NCI-H446 (cell line): ENCODE results near the gene MMP23B.

Experiments used
- DNase-seq, 2 experiments: peaks; one replicate each; lab custom pipeline; 2025; lab: John Stamatoyannopoulos, UW

MMP23B gene

GRCh38 chr1:1602968-1603506, 28.9 kb upstream of the MMP23B start:
- no peak for DNase-seq

- no peak for DNase-seq
Observed at GRCh38 chr1:1603671-1604373, 28.2 kb upstream of the MMP23B start.

- DNase-seq, result no peak
Observed at GRCh38 chr1:1604374-1605033, 27.5 kb upstream of the MMP23B start.

- DNase-seq, result no peak
Observed at GRCh38 chr1:1605034-1605591, 26.9 kb upstream of the MMP23B start.

- no peak for DNase-seq
Observed at GRCh38 chr1:1605724-1606123, 26.2 kb upstream of the MMP23B start.

- no peak for DNase-seq
Observed at GRCh38 chr1:1606232-1606631, 25.7 kb upstream of the MMP23B start.

GRCh38 chr1:1609822-1610485, 22.0 kb upstream of the MMP23B start:
- no peak for DNase-seq

- DNase-seq, result no peak
Observed at GRCh38 chr1:1610796-1611195, 21.2 kb upstream of the MMP23B start.

GRCh38 chr1:1612104-1612400, 19.9 kb upstream of the MMP23B start:
- DNase-seq, result no peak

- no peak for DNase-seq
Observed at GRCh38 chr1:1613509-1614082, 18.4 kb upstream of the MMP23B start.

- no peak for DNase-seq
Observed at GRCh38 chr1:1614204-1614953, 17.6 kb upstream of the MMP23B start.

GRCh38 chr1:1614954-1615255, 17.1 kb upstream of the MMP23B start:
- DNase-seq, result no peak

- DNase-seq, result peak; percentile 97 to 100
Observed at GRCh38 chr1:1615256-1616044, 16.5 kb upstream of the MMP23B start, which contains the start of gene MIB2. TSS of gene MIB2 (plus strand) at chr1:1615500. CDS start at chr1:1623453, 7,953 bp downstream.

GRCh38 chr1:1616045-1616790, 15.8 kb upstream of the MMP23B start:
- DNase-seq, result no peak

- DNase-seq, result no peak
Observed at GRCh38 chr1:1616838-1617237, 15.1 kb upstream of the MMP23B start.

- DNase-seq, result no peak
Observed at GRCh38 chr1:1617516-1617915, 14.5 kb upstream of the MMP23B start.

GRCh38 chr1:1617925-1618324, 14.0 kb upstream of the MMP23B start:
- no peak for DNase-seq

- DNase-seq, result no peak
Observed at GRCh38 chr1:1618396-1619068, 13.4 kb upstream of the MMP23B start.

- no peak for DNase-seq
Observed at GRCh38 chr1:1619917-1620361, 12.0 kb upstream of the MMP23B start.
